GM21825 (cell line): ENCODE data around the gene NEK9.
"Not testable (repeated sequence)": the region's sequence is repeated elsewhere in the genome, so short reads cannot be mapped to it uniquely, and the experiment has no call there.

Experiments
- ATAC-seq: cut with Tn5 transposase; IDR thresholded peaks from one replicate; pipeline ENCODE4 v1.9.1; 2021; ENCODE audit warnings: mild to moderate bottlenecking, moderate library complexity; ENCODE audit not compliant: unreplicated experiment

NEK9 gene

GRCh38 chr14:75068294-75069120, 58.3 kb downstream of the NEK9 start:
- no peak for ATAC-seq

DNA sequence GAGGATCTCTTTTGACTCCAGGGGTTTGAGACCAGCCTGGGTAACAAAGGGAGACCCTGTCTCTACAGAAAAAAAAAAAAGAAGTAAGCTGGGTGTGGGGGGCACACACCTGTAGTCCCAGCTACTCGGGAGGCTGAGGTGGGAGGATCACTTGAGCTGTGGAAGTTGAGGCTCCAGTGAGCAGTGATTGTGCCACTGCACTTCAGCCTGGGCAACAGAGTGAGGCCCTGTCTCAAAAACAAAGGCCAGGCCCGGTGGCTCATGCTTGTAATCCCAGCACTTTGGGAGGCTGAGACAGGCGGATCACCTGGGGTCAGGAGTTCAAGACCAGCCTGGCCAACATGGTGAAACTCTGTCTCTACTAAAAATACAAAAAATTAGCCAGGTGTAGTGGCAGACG, 59.1 kb downstream of the NEK9 start:
- not testable (repeated sequence) for ATAC-seq

DNA sequence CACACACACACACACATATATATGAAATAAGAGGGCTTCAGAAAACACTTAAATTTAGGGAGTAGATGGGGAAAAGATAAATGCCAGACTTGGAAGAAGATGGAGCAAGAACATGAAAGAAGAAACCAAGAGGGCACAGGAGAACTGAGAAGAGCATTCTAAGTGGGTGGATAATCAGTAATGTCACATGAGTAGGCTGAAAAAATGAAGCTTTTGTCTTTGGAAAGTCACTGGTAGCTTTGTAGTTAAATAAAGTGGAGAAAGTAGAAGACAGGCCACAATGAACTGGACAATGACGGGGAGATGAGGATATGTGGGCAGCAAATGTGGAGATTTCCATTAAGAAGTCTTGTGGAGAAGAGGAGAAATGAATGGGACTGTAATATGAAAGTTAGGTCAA, 59.6 kb downstream of the NEK9 start:
- no peak for ATAC-seq

- ATAC-seq: no peak
Observed at GRCh38 chr14:75066691-75067090, 60.2 kb downstream of the NEK9 start.

DNA sequence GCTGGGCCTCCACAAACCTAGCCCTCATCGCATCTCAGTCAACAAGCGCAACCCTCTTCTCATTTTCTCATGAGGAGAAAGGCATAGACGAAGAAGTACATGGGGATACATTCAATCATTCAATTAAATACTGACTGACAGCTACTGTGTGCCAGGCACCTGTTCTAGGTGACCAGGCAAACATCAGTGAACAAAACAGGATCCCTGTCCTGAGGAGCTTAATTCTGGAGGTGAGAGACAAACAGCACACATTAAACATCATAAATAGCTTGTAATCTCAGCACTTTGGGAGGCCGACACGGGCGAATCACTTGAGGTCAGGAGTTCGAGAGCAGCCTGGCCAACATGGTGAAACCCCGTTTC, 62.7 kb downstream of the NEK9 start:
- ATAC-seq: no peak

GRCh38 chr14:75063491-75064204, 63.2 kb downstream of the NEK9 start, which contains the start of gene ACYP1:
TSS of gene ACYP1 (minus strand) at chr14:75064024. CDS start at chr14:75063553, 471 bp downstream.
- peak; percentile 94 for ATAC-seq

DNA sequence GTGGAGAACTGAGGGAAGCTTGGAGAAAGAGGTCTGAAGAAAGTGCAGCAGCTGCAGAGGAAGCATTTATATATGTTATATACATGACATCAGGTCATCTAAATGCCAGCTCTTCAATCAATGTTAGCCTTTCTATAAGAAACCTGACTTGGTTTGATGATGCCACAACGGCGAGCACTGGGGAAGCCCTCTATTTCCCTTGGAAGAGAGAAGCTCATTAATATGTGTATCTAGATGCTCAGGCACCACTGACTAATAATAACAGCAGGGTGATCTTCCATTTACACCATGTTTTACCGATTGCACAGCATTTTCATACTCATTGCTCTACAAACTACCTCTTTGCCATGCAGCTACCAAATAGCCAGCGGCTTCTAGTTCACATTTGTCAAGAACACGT, 63.8 kb downstream of the NEK9 start:
- no peak for ATAC-seq

GRCh38 chr14:75060420-75060819, 66.4 kb downstream of the NEK9 start:
- ATAC-seq: no peak

- ATAC-seq: no peak
Observed at GRCh38 chr14:75059642-75060041, 67.2 kb downstream of the NEK9 start.

GRCh38 chr14:75054421-75054820, 72.4 kb downstream of the NEK9 start:
- no peak for ATAC-seq

DNA sequence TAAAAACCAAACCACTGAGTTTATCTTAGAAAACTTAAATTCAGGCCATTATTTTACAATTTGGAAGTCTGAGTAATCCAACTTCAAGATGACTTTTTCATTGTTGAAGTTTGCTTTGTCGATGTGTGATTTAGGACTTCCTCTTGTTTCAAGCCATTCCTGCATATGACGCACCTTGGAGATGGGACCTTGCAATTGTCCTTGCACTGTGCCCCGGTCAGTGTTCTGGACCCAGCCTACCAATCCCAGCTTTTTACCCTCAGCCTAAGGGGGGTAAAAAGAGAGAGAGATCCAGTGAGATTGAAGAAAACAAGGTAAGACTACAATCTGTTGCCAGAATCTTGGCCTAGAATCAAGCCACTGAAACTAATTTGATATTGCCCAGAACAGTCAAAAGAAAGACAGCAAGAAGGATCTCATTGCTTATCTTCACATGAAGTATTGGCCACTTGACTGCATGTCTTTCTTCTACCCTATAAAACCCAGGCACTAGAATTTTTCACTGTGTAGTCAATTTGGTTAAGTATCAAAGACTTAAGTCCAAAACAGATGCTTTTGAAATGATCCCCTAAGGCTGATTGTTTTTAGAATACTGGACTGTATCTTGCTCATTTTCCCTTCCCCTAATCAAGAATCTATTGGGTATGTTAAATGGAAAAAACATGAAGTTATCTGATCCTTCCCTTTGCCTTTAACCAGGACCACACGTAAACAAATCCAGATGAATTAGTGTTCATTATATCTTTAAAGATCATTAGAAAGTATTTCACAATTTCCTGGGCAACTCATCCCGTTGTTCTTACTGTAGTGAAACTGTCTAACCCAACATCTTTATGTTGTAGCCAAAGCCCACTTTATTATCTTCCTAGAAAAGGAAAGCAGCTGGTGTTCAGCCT, 73.2 kb downstream of the NEK9 start:
- no peak for ATAC-seq

DNA sequence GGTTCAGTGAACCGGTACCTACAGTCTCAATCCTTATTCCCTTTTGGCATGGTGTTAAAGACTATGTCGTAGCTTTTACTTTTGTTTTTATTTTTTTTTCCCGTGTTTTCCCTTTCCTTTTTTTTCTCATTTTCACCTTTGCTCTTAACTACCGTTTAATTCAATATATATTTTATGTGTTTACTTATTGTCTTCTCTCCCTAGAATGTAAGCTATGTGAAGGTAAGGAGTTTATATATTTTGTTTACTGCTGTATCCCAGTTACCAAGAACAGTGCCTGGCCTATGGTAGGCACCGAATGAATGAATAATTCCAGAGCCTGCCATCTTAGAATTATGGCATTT, 75.3 kb downstream of the NEK9 start:
- no peak for ATAC-seq

DNA sequence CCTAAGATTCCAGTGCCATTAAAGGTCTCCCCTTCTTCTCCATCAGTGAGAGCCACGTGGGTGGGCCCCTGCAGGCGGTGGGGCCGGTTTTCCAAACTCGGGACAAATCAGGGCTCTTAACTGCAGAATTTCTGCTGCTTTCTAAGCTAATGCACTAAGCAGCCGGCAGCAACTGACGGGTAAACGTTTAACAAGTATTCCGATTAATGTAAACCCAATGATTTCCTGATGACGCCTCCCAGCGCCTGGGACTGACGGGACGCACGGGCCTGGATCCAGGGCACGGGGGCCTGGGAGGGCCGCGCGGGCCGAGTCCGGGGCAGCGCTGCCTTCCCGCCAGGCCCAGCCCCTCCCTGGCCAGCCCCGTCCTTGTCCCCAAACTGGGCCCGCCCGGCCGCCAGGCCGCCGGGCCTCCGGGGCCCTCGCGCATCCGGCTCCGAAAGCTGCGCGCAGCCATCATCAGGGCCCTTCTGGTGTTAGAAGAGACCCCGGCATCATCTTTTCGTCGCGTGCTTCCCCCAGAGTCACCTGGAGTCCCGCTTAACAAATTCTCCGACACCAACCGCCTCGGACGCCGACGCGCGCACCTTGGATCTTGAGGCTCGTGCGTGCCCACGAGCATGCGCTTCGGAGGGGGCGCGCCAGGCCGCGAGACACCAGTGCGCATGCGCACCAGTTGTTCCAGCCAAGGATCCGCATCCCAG, 75.8 kb downstream of the NEK9 start, which contains the start of gene MLH3:
TSS of gene MLH3 (minus strand) at position 616 of the 704 bp plus-strand sequence. CDS start 1,812 bp downstream, outside the sequence.
- peak; percentile 66 for ATAC-seq

- ATAC-seq: no peak
Observed at GRCh38 chr14:75049731-75050201, 77.1 kb downstream of the NEK9 start.

- no peak for ATAC-seq
Observed at GRCh38 chr14:75049136-75049535, 77.7 kb downstream of the NEK9 start.

DNA sequence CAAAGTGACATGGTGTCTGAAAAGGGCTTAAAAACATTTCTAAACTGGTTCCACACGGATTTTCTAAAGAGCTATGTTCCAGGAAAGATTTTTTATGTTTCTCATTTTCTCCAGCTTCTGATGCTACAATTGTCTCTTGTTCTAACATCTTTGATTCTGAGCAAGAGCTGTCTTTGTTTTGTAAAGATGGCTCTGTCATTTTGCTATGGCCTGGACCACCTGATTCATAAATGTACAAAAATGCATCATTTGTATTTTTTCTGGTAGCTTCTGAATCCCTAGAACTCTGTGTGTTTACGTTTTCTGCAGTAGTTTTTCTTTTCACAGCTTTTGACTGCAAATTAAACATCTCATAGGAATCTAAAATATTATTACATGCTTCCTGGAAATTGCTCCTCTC, 78.7 kb downstream of the NEK9 start:
- no peak for ATAC-seq

DNA sequence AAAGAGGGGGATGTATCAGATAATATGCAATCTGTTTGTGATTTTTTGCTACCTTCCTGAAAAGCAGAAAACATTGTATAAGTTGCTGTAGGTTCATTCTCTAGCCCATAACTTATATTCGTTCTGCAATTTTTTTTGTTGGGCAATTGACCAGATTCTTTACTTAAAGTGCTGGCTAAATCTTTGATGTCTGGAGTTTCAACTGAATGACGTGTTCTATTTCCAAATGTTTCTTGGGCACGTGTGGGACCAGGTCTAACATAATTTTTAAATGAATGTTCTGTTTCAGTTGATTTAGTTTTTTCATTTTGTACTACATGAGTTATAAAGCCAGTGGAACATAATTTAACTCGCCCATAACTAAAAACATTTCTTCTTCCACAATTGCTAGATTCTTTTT, 79.3 kb downstream of the NEK9 start:
- no peak for ATAC-seq

GRCh38 chr14:75046899-75047298, 79.9 kb downstream of the NEK9 start:
- ATAC-seq: no peak

- no peak for ATAC-seq
Observed at GRCh38 chr14:75046275-75046674, 80.6 kb downstream of the NEK9 start.

GRCh38 chr14:75044752-75045151, 82.1 kb downstream of the NEK9 start:
- ATAC-seq: no peak
